K562 (cell line): ENCODE data around the gene KLK14. TPM values are rescaled to one million over a fixed set of nuclear protein-coding genes. Genes with fewer than 3 reads are reported as not detected.

Experiments
- ATAC-seq: fragments of 200-7000 bp; cut with Tn5 transposase; 3 replicates; pipeline ENCODE4 v1.9.1; 2020; ENCODE audit warnings: moderate library complexity
- BruUV-seq: library from RNA; stranded (reverse); fragments of 400-500 nt; replicated peaks from 2 replicates; lab custom pipeline; 2021; lab: Mats Ljungman, UMichigan
- CTCF ChIA-PET: fragments of 300-600 bp; formaldehyde crosslinking; extraction: SDS; loops from one replicate; lab custom pipeline; 2021; ENCODE audit warnings: low intra/inter-chr PET ratio; lab: Yijun Ruan, JAX
- POLR2A ChIA-PET: fragments of 300-600, 350-650 bp; sonication (Branson Sonifier 250); formaldehyde crosslinking; extraction: SDS; loops from one replicate; lab custom pipeline; 2021; ENCODE audit warnings: antibody characterized with exemption, inconsistent platforms; lab: Yijun Ruan, JAX
- DNase-seq, 4 experiments: peaks; one replicate each; pipeline versions ENCODE4 v3.0.0 to v3.0.0-alpha.2; 2011 to 2018; ENCODE audit warnings: low spot score in 3 of 4, mixed read lengths in 3 of 4; ENCODE audit errors: extremely low read depth in 1 of 4
- FAIRE-seq: peaks from 2 replicates; lab custom pipeline; 2011; peaks lifted over from hg19 to GRCh38; lab: Jason Lieb, UNC
- H2AFZ ChIP-seq: 2 replicates; pipeline ENCODE4 v1.6.0; 2011; ENCODE audit warnings: low read depth, low read length, control low read depth, inconsistent platforms
- H3K27ac ChIP-seq: fragments of 200-600 bp; 3 replicates; pipeline ENCODE4 v1.8.0; 2011; ENCODE audit warnings: low read depth, mild to moderate bottlenecking, control low read depth, inconsistent platforms, low read length, moderate library complexity, mixed read lengths; ENCODE audit errors: extremely low read depth
- H3K27me3 ChIP-seq, 2 experiments: fragments of 300-600 bp in 1 of 2; 2 replicates in 1 of 2; 3 replicates in 1 of 2; pipeline versions ENCODE4 v1.6.0 to v1.8.0; 2011; ENCODE audit warnings: inconsistent platforms in 2 of 2, low read length in 2 of 2, mild to moderate bottlenecking in 1 of 2, mixed read lengths in 1 of 2, moderate library complexity in 1 of 2; ENCODE audit not compliant: control insufficient read depth in 2 of 2, insufficient read depth in 2 of 2
- H3K36me3 ChIP-seq: fragments of 300-600 bp; 3 replicates; pipeline ENCODE4 v1.8.0; 2011; ENCODE audit warnings: mild to moderate bottlenecking, low read length, inconsistent platforms; ENCODE audit not compliant: control insufficient read depth, insufficient read depth
- H3K4me1 ChIP-seq, 2 experiments: fragments of 200-600 bp in 1 of 2; replicated peaks in 1 of 2; 2 replicates in 1 of 2; 3 replicates in 1 of 2; pipeline versions ENCODE4 v1.5.1 to v1.8.0; 2011; ENCODE audit warnings: inconsistent platforms in 2 of 2, low read length in 2 of 2, mild to moderate bottlenecking in 1 of 2, mixed read lengths in 1 of 2, moderate library complexity in 1 of 2; ENCODE audit not compliant: control insufficient read depth in 2 of 2, insufficient read depth in 2 of 2
- H3K4me2 ChIP-seq: 2 replicates; pipeline ENCODE4 v1.6.1; 2011; ENCODE audit warnings: low read length, control low read depth, inconsistent platforms, mixed read lengths; ENCODE audit not compliant: insufficient read depth
- H3K4me3 ChIP-seq: fragments of 200-600 bp; sonication (generic), shearing (Covaris generic); 2 replicates; pipeline ENCODE4 v1.5.1; 2016; ENCODE audit warnings: control low read depth, inconsistent platforms
- H3K79me2 ChIP-seq: fragments of 200-600 bp; 3 replicates; pipeline ENCODE4 v1.8.0; 2011; ENCODE audit warnings: low read length, inconsistent platforms; ENCODE audit not compliant: control insufficient read depth, insufficient read depth
- H3K9ac ChIP-seq, 2 experiments: 2 replicates each; pipeline versions ENCODE4 v1.6.0 to v1.6.1; 2011; ENCODE audit warnings: low read depth in 2 of 2, low read length in 2 of 2, control low read depth in 1 of 2, inconsistent platforms in 1 of 2, mild to moderate bottlenecking in 1 of 2, mixed read lengths in 1 of 2; ENCODE audit not compliant: insufficient read depth in 1 of 2
- H3K9me1 ChIP-seq: one replicate; pipeline ENCODE4 v1.6.0; 2011; ENCODE audit warnings: inconsistent platforms, mild to moderate bottlenecking, low read length, moderate library complexity; ENCODE audit not compliant: control insufficient read depth, insufficient read depth
- H3K9me3 ChIP-seq: replicated peaks from 2 replicates; pipeline ENCODE4 v1.5.1; 2011; ENCODE audit warnings: low read depth, low read length, inconsistent platforms; ENCODE audit not compliant: control insufficient read depth, insufficient read depth
- H4K20me1 ChIP-seq: replicated peaks from 2 replicates; pipeline ENCODE4 v1.6.1; 2011; ENCODE audit warnings: low read length, inconsistent platforms, mixed read lengths; ENCODE audit not compliant: control insufficient read depth, insufficient read depth
- CHD1 ChIP-seq: fragments of 200-600 bp; sonication (generic); IDR thresholded peaks from one replicate; pipeline ENCODE4 v1.6.1; 2012; ENCODE audit warnings: mild to moderate bottlenecking, moderate library complexity, low read length, inconsistent platforms
- DNMT1 ChIP-seq: fragments of 450-650 bp; IDR thresholded peaks from 2 replicates; pipeline ENCODE4 v1.6.1; 2016; ENCODE audit warnings: antibody characterized with exemption, mild to moderate bottlenecking
- FOXK2 ChIP-seq, 2 experiments: fragments of 450-650 bp; IDR thresholded peaks in 1 of 2; conservative IDR thresholded peaks in 1 of 2; 2 replicates each; pipeline ENCODE4 v1.6.1; 2016; ENCODE audit warnings: low read depth in 2 of 2, mild to moderate bottlenecking in 1 of 2
- HDAC3 ChIP-seq: fragments of 450-650 bp; IDR thresholded peaks from 2 replicates; pipeline ENCODE4 v1.6.1; 2018; ENCODE audit warnings: borderline replicate concordance, mild to moderate bottlenecking, moderate library complexity; ENCODE audit not compliant: partially characterized antibody
- ILF3 ChIP-seq: fragments of 450-650 bp; IDR thresholded peaks from 2 replicates; pipeline ENCODE4 v1.6.1; 2018; ENCODE audit warnings: antibody characterized with exemption, mild to moderate bottlenecking, moderate library complexity, borderline replicate concordance
- SP1 ChIP-seq: sonication (generic); formaldehyde crosslinking; IDR thresholded peaks from 2 replicates; pipeline ENCODE4 v1.8.1; 2022; ENCODE audit warnings: mild to moderate bottlenecking, missing genetic modification reagents
- TBP ChIP-seq: optimal IDR thresholded peaks from 2 replicates; pipeline ENCODE3; 2011; ENCODE audit warnings: low read depth, low read length, improper control_type of control experiment
- TGIF2 ChIP-seq: sonication (generic); formaldehyde crosslinking; IDR thresholded peaks from 2 replicates; pipeline ENCODE4 v1.8.1; 2022; ENCODE audit warnings: mild to moderate bottlenecking, missing genetic modification reagents, moderate library complexity
- TSHZ1 ChIP-seq: fragments of 250-450 bp; sonication (Bioruptor Pico); IDR thresholded peaks from 2 replicates; pipeline ENCODE4 v1.4.0; 2020; ENCODE audit warnings: mild to moderate bottlenecking, moderate library complexity
- ZNF347 ChIP-seq: fragments of 450-650 bp; formaldehyde crosslinking; IDR thresholded peaks from 2 replicates; pipeline ENCODE4 v1.4.0; 2020; ENCODE audit warnings: low read depth, mild to moderate bottlenecking, moderate library complexity
- WGBS: fragments of 100-300 bp; shearing (Covaris generic); methylation state at CpG from one replicate; pipeline ENCODE4 v1.1.6; 2016; ENCODE audit warnings: low coverage, mixed read lengths; ENCODE audit not compliant: insufficient coverage; ENCODE audit errors: missing lambda C conversion rate; 5-methylcytosine and 5-hydroxymethylcytosine counted together
- in situ Hi-C: fragments of 300-500 bp; cut with MboI; formaldehyde crosslinking; loops from 4 replicates; pipeline ENCODE4 v1.15.0; 2018; ENCODE audit warnings: inconsistent platforms, mixed read lengths
- intact Hi-C: fragments of 100-400 bp; cut with micrococcal nuclease; formaldehyde crosslinking; loops from 2 replicates; pipeline ENCODE4 v1.14.2; 2022
- polyA plus RNA-seq, 8 experiments: library from polyadenylated mRNA; depleted of rRNA in 4 of 8; stranded (reverse) in 5 of 8; unstranded in 3 of 8; fragments of >200 nt; fragmentation: Nextera tagmentation in 2 of 8; fragmentation: Illumina TruSeq in 1 of 8; extraction: Ambion mirVana in 2 of 8; extraction: Trizol in 1 of 8; gene quantifications; 2 replicates each; pipeline versions ENCODE4 v1.2.1 to v1.2.3, GENCODE V29; 2011 to 2014; ENCODE audit warnings: inconsistent platforms in 1 of 8, missing spikeins in 1 of 8
- total RNA-seq, 7 experiments: library from RNA; depleted of rRNA in 6 of 7; stranded (reverse); fragments of >200 nt in 6 of 7; fragmentation: Illumina TruSeq in 2 of 7; extraction: Trizol in 2 of 7; gene quantifications; 2 replicates each; pipeline versions ENCODE4 v1.2.1 to v1.2.3, GENCODE V29; 2011 to 2021; ENCODE audit warnings: low replicate concordance in 1 of 7

Gene KLK14
- total and polyA plus RNA-seq, 9 of the 15 experiments (the other 6 are each of a cell fraction or from before 2014, with no cell fraction given): not detected

DNA sequence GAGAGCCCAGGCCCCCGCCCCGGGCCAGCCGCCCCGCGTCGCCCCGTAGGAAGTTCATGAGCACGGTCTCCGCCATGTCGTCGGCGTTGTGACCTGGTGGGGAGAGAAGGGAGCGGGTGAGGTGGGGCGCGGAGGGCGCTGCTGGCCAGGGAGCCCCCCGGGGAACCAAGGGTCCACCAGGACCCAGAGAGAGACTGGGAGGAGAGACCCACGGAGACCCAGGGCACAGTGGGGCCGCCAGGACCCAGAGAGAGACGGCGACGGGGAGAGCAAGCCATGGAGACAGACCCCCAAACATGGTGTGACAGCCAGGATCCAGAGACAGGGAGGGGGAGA lies 16.3 kb upstream of the KLK14 start:
- FAIRE-seq: no peak
- Histone ChIP-seq H4K20me1 (peaks cover 8% of the 10 kb centered on the region), H3K79me2 (0 out of 3 replicates have a peak, but pooled peaks cover 4% of the 10 kb centered on the region), H3K36me3 (peaks cover 31% of the 10 kb centered on the region; the same call in 2 of the 3 replicates), H3K9me1 (peaks cover 5% of the 10 kb centered on the region), H3K9me3 (no peaks in the 10 kb centered on the region), H3K4me3 (no peak overlapping the region), H3K4me1 (peaks cover 0 to 4% of the 10 kb centered on the region in 2 experiments; a peak in 2 of 5 replicates), H3K27ac (no peak overlapping the region), H2AFZ (no peak overlapping the region), H3K27me3 (no peaks in the 10 kb centered on the region; a peak in 2 of 5 replicates), H3K4me2 (no peak overlapping the region), H3K9ac (no peak overlapping the region)
- 100% methylated on average over 3 of the region's 22 CpGs for WGBS
- no peak for ATAC-seq
- in situ Hi-C loops (loop anchor here (10.0 kb wide), 1 partner anchor 394 kb away; no protein-coding TSS in a partner anchor), intact Hi-C loops (no loop called here)
- no TSS peak for BruUV-seq
- CTCF ChIA-PET: no interaction called here
- DNase-seq: no peak
- TF ChIP-seq TGIF2 (CRISPR knock-in tag) (no peak), CHD1 (no peak), HDAC3 (no peak), ILF3 (no peak), DNMT1 (no peak), SP1 (CRISPR knock-in tag) (no peak), TSHZ1 (CRISPR knock-in tag) (no peak), FOXK2 (conservative IDR thresholded peaks at IDR 0.05 in 1 of 2, IDR thresholded peaks at IDR 0.05 in 1 of 2; ENCODE audit: low read depth in 2 of 2) (no peak), ZNF347 (CRISPR knock-in tag) (no peak), TBP (no peak)
- POLR2A ChIA-PET: interaction anchor here (0.6 kb wide), 1 partner anchor 307 kb away, joined by 3 read pairs; no protein-coding TSS in a partner anchor
